NCI-H2171 treated with DMSO at 0.1 percent for 48 hours (cell line): ENCODE data around the gene IFT88.

Experiments
- DNase-seq: peaks from one replicate; lab custom pipeline; 2025; lab: John Stamatoyannopoulos, UW

IFT88 gene

GRCh38 chr13:20686863-20687579 is 120.1 kb downstream of the IFT88 start:
- no peak for DNase-seq

GRCh38 chr13:20689291-20689690 is 122.3 kb downstream of the IFT88 start:
- no peak for DNase-seq

GRCh38 chr13:20691616-20692015 is 124.7 kb downstream of the IFT88 start:
- DNase-seq: no peak

GRCh38 chr13:20696073-20696472 is 129.1 kb downstream of the IFT88 start:
- no peak for DNase-seq

GRCh38 chr13:20699715-20700114 is 132.8 kb downstream of the IFT88 start:
- DNase-seq: no peak

GRCh38 chr13:20700288-20700687 is 133.3 kb downstream of the IFT88 start:
- no peak for DNase-seq

GRCh38 chr13:20701461-20701860 is 134.5 kb downstream of the IFT88 start:
- DNase-seq: no peak

- no peak for DNase-seq
Observed at GRCh38 chr13:20702530-20702914, 135.6 kb downstream of the IFT88 start.

- peak; percentile 5 for DNase-seq
Observed at GRCh38 chr13:20702915-20703779, 136.2 kb downstream of the IFT88 start, which contains the start of gene IL17D. TSS of gene IL17D (plus strand) at chr13:20703699. CDS start at chr13:20704002, 303 bp downstream.

GRCh38 chr13:20703780-20704458 is 137.0 kb downstream of the IFT88 start:
- DNase-seq: peak; percentile 63

- no peak for DNase-seq
Observed at GRCh38 chr13:20704459-20705069, 137.6 kb downstream of the IFT88 start.

- DNase-seq: no peak
Observed at GRCh38 chr13:20706661-20707060, 139.7 kb downstream of the IFT88 start.

GRCh38 chr13:20708216-20708615 is 141.3 kb downstream of the IFT88 start:
- DNase-seq: no peak

- DNase-seq: no peak
Observed at GRCh38 chr13:20709369-20709768, 142.4 kb downstream of the IFT88 start.

- no peak for DNase-seq
Observed at GRCh38 chr13:20709782-20710181, 142.8 kb downstream of the IFT88 start.

GRCh38 chr13:20711301-20712044 is 144.5 kb downstream of the IFT88 start:
- no peak for DNase-seq

- DNase-seq: no peak
Observed at GRCh38 chr13:20713014-20713376, 146.0 kb downstream of the IFT88 start.

- DNase-seq: no peak
Observed at GRCh38 chr13:20713751-20714150, 146.8 kb downstream of the IFT88 start.

- no peak for DNase-seq
Observed at GRCh38 chr13:20714161-20714560, 147.2 kb downstream of the IFT88 start.

GRCh38 chr13:20714563-20715329 is 147.8 kb downstream of the IFT88 start:
- DNase-seq: no peak

- DNase-seq: no peak
Observed at GRCh38 chr13:20715330-20715712, 148.4 kb downstream of the IFT88 start.
